Activated gamma-delta T cell (primary cell): Measurements from ENCODE around the gene PRKAG2.
"Not testable (repeated sequence)": the region's sequence is repeated elsewhere in the genome, so short reads cannot be mapped to it uniquely, and the experiment has no call there.

Experiments used
- DNase-seq: peaks from one replicate; lab custom pipeline; 2025; lab: John Stamatoyannopoulos, UW

The PRKAG2 gene

GRCh38 chr7:151851145-151851751, 25.7 kb downstream of the PRKAG2 start:
- DNase-seq = no peak

GRCh38 chr7:151850491-151851124, 26.3 kb downstream of the PRKAG2 start:
- DNase-seq = no peak

- no peak for DNase-seq
These were observed 27.0 kb downstream of the PRKAG2 start for GRCh38 chr7:151849879-151850260.

GRCh38 chr7:151849008-151849878, 27.7 kb downstream of the PRKAG2 start:
- no peak for DNase-seq

- DNase-seq = no peak
These were observed 29.2 kb downstream of the PRKAG2 start for GRCh38 chr7:151847681-151848081.

- DNase-seq = no peak
These were observed 29.8 kb downstream of the PRKAG2 start for GRCh38 chr7:151847136-151847535.

- no peak for DNase-seq
These were observed 31.3 kb downstream of the PRKAG2 start for GRCh38 chr7:151845412-151846205.

- DNase-seq = no peak
These were observed 32.1 kb downstream of the PRKAG2 start for GRCh38 chr7:151844825-151845200.

- no peak for DNase-seq
These were observed 32.7 kb downstream of the PRKAG2 start for GRCh38 chr7:151844071-151844824.

GRCh38 chr7:151843181-151843580, 33.7 kb downstream of the PRKAG2 start:
- no peak for DNase-seq

- DNase-seq = not testable (repeated sequence)
These were observed 35.4 kb downstream of the PRKAG2 start for GRCh38 chr7:151841395-151842051.

- DNase-seq = no peak
These were observed 36.6 kb downstream of the PRKAG2 start for GRCh38 chr7:151840088-151840910.

- DNase-seq = no peak
These were observed 37.4 kb downstream of the PRKAG2 start for GRCh38 chr7:151839451-151839921.

GRCh38 chr7:151838861-151839381, 38.0 kb downstream of the PRKAG2 start:
- peak; percentile 25 for DNase-seq

- no peak for DNase-seq
These were observed 38.8 kb downstream of the PRKAG2 start for GRCh38 chr7:151838072-151838471.

GRCh38 chr7:151837285-151838042, 39.5 kb downstream of the PRKAG2 start:
- no peak for DNase-seq

- no peak for DNase-seq
These were observed 40.0 kb downstream of the PRKAG2 start for GRCh38 chr7:151836927-151837205.

- DNase-seq = no peak
These were observed 40.6 kb downstream of the PRKAG2 start for GRCh38 chr7:151836191-151836926.
